Endometrium (tissue), 2 donors: Measurements from ENCODE around the gene ADGRF5.

ENCODE experiments used
- FAIRE-seq: peaks from 2 replicates; lab custom pipeline; 2012; peaks lifted over from hg19 to GRCh38; lab: Jason Lieb, UNC
- donor health status: control.
- donor health status: control.

The ADGRF5 gene

GRCh38 chr6:46930331-46930730 lies 8.6 kb upstream of the ADGRF5 start:
- no peak for FAIRE-seq

GRCh38 chr6:46927066-46927465 lies 5.3 kb upstream of the ADGRF5 start:
- no peak for FAIRE-seq

GRCh38 chr6:46926481-46926880 lies 4.7 kb upstream of the ADGRF5 start:
- no peak for FAIRE-seq

- no peak for FAIRE-seq
Observed at GRCh38 chr6:46925563-46926253, 4.0 kb upstream of the ADGRF5 start.

- no peak for FAIRE-seq
Observed at GRCh38 chr6:46923476-46923875, 1.7 kb upstream of the ADGRF5 start.

GRCh38 chr6:46921059-46921458 lies 679 bp downstream of the ADGRF5 start:
- FAIRE-seq, result peak; percentile 33

GRCh38 chr6:46918806-46919205 lies 2.9 kb downstream of the ADGRF5 start:
- no peak for FAIRE-seq

- FAIRE-seq, result no peak
Observed at GRCh38 chr6:46917002-46917545, 4.7 kb downstream of the ADGRF5 start.

GRCh38 chr6:46915866-46916265 lies 5.9 kb downstream of the ADGRF5 start:
- FAIRE-seq, result no peak

- FAIRE-seq, result no peak
Observed at GRCh38 chr6:46915380-46915779, 6.4 kb downstream of the ADGRF5 start.

GRCh38 chr6:46914279-46914810 lies 7.4 kb downstream of the ADGRF5 start:
- FAIRE-seq, result peak; percentile 21

- FAIRE-seq, result no peak
Observed at GRCh38 chr6:46909371-46909770, 12.4 kb downstream of the ADGRF5 start.

GRCh38 chr6:46906776-46907175 lies 15.0 kb downstream of the ADGRF5 start:
- FAIRE-seq, result no peak

- FAIRE-seq, result no peak
Observed at GRCh38 chr6:46904117-46904516, 17.6 kb downstream of the ADGRF5 start.

GRCh38 chr6:46903175-46903574 lies 18.6 kb downstream of the ADGRF5 start:
- FAIRE-seq, result no peak

GRCh38 chr6:46901882-46902314 lies 19.8 kb downstream of the ADGRF5 start:
- no peak for FAIRE-seq

- no peak for FAIRE-seq
Observed at GRCh38 chr6:46900266-46900665, 21.5 kb downstream of the ADGRF5 start.

GRCh38 chr6:46899659-46900058 lies 22.1 kb downstream of the ADGRF5 start:
- no peak for FAIRE-seq

GRCh38 chr6:46898006-46898405 lies 23.7 kb downstream of the ADGRF5 start:
- no peak for FAIRE-seq

- FAIRE-seq, result no peak
Observed at GRCh38 chr6:46896871-46897270, 24.9 kb downstream of the ADGRF5 start.

- FAIRE-seq, result no peak
Observed at GRCh38 chr6:46895930-46896329, 25.8 kb downstream of the ADGRF5 start.

GRCh38 chr6:46894433-46894832 lies 27.3 kb downstream of the ADGRF5 start:
- no peak for FAIRE-seq

- FAIRE-seq, result no peak
Observed at GRCh38 chr6:46893648-46894047, 28.1 kb downstream of the ADGRF5 start.

GRCh38 chr6:46891252-46891795 lies 30.4 kb downstream of the ADGRF5 start:
- no peak for FAIRE-seq
